Medulla oblongata (tissue), 1 donor: Measurements from ENCODE around the gene MOB3B.

Source experiments
- DNase-seq: peaks from one replicate; pipeline ENCODE4 v3.0.0-alpha.2; 2015; ENCODE audit errors: extremely low spot score

Gene MOB3B

GRCh38 chr9:27340961-27341511, 188.6 kb downstream of the MOB3B start:
- DNase-seq = peak; percentile 81

DNA sequence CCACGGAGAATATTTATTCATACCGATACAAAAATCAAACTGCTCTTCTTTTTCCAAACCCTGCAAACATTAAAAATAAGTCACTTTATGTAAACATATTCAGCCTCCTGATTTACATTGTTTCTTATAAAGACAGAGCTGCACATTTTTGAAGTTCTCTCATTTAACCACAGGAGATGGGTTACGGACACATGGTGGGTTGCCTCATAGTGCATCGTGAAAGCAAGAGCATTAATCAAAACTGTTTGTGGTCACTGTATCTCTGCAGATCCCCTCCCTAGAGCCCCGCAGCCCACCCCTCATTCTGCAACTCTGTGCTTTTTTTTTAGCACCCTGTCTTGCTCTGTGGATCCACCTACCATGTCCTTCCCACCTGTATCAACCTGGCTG, 189.3 kb downstream of the MOB3B start:
- DNase-seq = peak; percentile 41

DNA sequence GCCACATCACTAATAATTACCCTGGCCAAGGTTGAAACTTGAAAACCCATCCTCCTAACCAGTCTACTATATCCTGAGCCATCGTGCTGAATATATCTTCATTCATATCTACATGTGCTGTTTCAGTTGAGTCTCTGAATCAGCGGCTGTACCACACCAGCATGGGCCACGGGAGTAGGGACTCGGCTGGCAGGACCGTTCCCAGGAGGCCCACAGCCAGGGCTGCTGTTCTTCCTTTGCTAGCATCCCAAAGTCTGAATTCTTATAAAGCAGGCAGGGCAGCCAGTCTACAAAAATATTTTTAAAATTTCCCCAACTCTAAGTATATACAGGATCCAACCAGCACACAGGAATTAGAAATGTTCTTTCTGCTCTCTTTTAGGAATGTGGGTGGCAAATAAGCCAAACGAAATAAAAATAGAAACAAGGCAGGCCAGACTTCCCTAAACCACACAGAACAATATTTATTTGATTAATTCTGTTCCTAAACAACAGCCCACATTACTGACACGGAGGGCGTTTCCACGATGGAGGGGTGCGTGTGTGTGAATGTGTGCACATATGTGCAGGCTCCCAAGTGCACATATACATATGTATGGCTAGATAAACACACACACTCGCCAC, 189.8 kb downstream of the MOB3B start:
- DNase-seq = peak; percentile 52

DNA sequence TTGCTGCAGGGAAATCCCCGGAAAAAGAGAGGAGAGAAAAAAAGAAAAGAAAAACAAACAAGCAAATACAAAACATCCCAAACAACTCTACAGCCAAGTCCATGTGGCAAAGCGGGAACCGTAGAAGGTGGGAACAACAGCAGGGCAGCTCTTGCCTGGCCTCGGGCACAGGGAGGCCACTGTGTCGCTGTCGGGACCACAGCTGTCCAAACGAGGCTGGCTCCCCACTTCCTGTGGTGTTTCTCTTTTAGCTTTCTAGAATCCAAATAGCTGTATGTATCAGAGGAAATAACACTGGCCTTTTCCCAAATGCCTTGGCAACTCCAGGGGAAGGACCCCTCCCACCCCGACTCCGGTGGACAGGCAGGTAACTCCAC, 191.1 kb downstream of the MOB3B start:
- no peak for DNase-seq

- peak; percentile 57 for DNase-seq
Measured at GRCh38 chr9:27337833-27338526, 191.6 kb downstream of the MOB3B start.

- no peak for DNase-seq
Measured at GRCh38 chr9:27337236-27337635, 192.4 kb downstream of the MOB3B start.

DNA sequence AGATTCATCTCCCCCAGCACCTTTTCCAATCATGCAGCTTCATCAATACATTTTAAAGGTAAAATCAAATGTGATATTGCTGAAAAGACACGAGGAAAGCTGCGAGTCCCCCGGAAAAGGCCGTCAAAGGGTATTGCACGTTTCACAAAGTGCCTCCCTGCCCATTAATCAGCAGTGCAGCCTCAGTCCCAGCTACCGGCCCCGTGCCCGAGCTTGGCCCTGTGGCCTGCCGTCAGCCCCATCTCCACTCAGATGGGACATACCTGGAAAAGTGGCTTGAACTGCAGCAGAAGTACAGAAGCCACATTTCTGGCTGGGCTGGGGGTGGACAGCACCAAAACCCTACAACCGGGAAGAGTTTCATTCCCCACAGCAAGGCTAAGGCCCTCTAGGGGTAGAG, 192.8 kb downstream of the MOB3B start:
- DNase-seq = no peak

DNA sequence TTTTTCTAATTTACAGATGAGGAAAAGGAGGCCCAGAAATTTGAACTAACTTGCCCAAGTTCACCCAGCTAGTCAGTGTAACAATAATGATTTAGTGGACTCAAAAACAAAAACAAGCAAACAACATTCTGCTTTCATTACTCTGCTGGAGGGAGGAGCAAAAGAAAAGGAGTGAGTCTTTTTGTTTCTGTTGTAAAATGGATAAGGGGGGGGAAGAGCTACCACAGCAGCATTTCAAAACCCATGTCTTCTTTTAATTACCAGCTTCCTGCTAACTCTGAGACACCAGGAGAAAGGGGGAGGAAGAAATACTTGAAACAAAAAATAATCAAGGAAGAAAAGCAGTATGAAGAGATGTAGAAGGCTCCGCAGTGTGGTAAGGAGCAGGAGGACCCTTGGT, 193.5 kb downstream of the MOB3B start:
- DNase-seq = no peak

DNA sequence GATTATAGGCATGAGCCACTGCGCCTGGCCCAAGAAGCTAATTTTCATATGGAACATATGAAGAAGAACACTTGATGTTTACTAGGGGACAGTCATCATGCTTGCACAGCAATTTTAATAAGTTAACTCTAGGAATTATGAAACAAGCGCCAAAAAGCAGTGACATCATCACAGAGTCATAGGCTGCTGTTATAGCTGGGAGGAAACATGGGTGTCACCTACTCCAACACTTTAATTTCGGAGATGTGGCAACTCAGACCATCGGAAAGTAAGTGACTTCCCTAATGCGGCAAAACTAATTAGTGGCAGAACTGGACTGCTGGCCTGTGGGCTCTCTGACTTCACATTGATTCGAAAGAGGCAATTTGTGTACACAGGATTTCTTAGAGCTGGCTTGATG, 194.5 kb downstream of the MOB3B start:
- DNase-seq = no peak

DNA sequence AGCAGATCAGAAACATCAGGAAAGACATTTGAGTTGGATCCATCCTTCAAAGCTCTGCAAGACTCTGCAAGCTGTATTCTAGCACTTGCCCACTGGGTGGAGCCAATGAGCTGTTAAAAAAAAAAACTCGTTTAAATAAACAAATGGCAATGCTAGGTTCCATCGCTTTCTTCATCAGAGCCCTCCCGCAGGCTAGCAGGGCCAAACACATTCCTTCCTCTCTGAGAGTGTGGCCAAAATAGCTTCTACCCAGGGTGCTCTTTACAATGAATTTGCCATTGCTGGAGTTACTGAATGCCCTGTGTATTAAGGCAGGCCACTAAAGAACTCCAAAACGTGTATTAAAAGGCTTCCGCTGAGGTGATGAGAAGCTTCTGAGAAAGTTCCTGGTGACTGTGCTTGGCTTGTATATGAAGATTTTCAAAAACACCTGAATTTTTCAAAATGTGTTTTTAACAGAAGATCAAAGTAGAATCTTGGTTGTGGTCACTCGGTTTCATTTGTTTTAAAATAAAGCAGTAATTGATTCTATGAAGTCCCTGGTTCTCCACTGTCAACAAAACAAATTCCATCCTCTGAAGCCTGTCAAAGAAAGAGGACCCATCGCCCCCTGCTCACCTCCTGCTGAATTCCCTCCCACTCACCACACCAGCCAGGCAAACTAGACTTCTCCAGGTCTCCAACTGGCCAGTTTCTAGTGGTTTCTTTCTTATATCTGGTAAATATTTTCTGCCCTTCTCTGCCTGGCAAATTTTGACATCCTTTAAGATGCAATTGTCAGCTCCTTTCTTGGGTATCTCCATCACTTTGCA, 196.2 kb downstream of the MOB3B start:
- DNase-seq = peak; percentile 93

DNA sequence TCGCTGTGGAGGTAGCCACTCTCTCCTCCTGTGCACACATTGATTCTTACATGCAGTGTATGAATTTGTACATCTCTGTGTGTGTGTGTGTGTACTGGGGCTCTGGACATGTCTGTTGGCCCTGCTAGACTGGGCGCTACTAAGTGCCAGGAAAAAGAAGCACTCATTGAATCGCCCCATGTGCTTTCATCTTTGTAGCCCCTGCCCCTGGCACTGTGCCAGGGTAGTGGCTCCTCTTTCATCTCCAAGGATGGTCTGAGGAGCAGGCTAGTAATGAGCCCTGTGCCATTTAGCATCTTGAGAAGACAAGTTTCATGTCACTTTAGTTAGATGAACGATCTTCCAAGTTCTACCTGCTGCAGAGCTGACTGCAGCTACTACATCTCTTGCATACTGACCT, 198.2 kb downstream of the MOB3B start:
- DNase-seq = no peak

- no peak for DNase-seq
Measured at GRCh38 chr9:27329291-27329690, 200.3 kb downstream of the MOB3B start.

DNA sequence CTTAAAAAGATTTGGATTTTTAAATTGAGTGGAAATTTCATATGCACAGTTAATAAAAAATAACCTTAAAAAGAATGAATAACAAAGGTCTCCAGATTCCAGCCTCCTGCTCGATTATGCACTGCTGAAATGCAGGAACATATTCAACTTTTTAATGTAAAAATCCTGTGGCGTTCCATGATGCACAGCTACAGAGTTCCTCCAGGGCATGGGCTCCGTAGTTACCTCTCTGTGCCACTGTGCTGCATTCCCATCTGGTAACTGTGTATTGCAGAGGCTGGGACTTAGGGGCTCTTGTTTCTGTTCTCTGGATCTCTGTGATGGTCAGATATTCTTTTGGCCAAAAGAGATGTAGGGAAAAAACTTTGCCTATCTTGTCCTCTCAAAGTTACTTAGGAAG, 201.1 kb downstream of the MOB3B start:
- DNase-seq = no peak

- DNase-seq = no peak
Measured at GRCh38 chr9:27311184-27311583, 218.4 kb downstream of the MOB3B start.

GRCh38 chr9:27310582-27310981, 219.0 kb downstream of the MOB3B start:
- DNase-seq = no peak

DNA sequence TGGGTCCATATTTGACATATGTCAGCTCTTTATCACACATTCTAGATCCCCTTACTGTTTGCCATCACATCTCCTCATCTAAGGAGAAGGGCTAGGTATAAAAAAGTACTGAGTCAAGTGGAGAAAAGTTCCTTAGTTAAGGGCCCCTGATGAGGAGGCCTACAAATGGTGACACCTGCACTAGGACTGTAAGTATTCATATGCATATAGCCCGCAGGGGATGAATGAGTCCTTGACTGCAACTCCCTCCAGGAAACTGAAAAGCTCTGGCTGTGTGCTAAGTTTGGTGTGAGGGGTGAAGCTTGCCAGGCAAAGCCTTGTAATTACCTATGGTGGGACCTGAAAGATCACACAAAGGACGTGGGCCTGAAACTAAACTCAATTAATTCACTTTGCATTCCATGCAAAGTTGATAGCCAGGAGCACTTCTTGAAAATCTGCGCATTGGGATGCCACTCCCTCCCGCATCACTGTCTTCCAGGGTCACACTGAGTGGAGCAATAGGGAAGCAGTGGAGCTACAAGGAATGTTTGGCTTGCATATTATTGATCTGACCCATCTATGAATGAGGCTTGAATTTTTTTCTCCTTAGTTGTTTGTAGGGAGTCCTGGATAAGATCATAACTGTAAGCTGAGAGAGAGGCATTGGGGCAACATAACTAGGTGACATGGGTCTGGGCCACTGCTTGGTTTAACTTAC, 220.8 kb downstream of the MOB3B start:
- DNase-seq = no peak

DNA sequence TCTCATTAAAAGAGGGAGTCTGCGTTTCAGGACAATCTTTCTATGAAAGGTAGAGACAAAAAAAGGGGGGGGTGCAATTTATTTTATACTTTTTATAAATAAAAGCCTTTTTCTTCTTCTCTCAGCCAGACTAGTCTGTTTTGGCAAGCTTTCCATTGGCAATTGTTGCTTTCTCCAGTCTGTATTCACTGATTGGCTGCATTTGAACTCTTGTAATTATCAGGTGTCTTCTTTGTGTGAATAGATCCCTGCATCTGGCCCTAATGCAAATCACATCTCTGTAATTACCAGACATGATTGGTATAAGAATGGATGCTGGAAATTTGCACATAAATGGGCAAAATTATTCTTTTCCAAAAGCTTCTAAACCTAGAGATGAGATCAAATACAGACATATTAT, 225.1 kb downstream of the MOB3B start:
- no peak for DNase-seq

GRCh38 chr9:27303219-27303618, 226.4 kb downstream of the MOB3B start:
- DNase-seq = no peak

GRCh38 chr9:27297050-27297449, 232.6 kb downstream of the MOB3B start, which contains the start of gene EQTN:
EQTN (minus strand) TSS chr9:27297150; CDS start chr9:27297055, 95 bp downstream.
- no peak for DNase-seq

- no peak for DNase-seq
Measured at GRCh38 chr9:27293996-27294395, 235.6 kb downstream of the MOB3B start.

DNA sequence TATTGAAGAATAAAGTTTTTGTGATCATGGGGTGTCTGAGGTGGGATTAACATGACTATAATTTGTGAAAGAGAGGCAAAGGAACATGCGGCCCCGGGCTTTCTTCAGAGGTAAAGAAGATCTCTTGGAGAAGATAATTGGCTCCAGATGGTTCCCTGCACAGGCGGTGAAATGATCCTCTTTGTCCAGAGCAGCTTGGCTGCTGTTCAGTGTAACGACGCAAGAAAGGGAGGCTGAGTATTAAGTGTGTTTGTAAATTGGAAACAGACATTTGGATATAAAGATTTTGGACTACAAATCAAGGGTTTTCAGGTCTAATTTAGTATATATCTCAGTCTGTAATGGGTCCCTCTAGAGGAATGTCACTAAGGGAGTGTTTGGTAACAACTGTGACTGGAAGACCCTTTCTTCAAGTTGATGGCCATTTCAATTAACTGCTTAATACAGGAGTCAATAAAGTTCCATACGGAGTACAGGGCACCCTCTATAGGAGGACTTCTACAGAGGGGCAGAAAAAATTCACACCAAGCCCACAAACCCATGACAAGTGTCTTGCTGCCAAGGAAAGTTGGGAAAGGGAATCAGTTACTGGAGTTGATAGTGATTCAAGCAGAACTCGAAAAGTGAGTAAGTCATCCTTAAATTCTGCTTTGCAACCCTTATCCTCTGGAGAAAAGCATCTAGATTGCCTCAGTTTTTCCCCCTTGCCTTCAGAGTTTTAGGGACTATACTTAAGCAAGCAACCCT, 236.8 kb downstream of the MOB3B start:
- no peak for DNase-seq
